GM23338 (cell line): Measurements from ENCODE around the gene DTNB. TPM values are rescaled to one million over a fixed set of nuclear protein-coding genes. Genes with fewer than 3 reads are reported as not detected.
"Not testable (repeated sequence)": the region's sequence is repeated elsewhere in the genome, so short reads cannot be mapped to it uniquely, and the experiment has no call there.

Source experiments
- ATAC-seq: fragments of 200-7000 bp; cut with Tn5 transposase; 3 replicates; pipeline ENCODE4 v1.9.1; 2020
- DNase-seq: peaks from one replicate; pipeline ENCODE4 v3.0.0-alpha.2; 2015; ENCODE audit warnings: low spot score
- H2AFZ ChIP-seq: fragments of 200-600 bp; sonication (generic); 2 replicates; pipeline ENCODE4 v1.8.0; 2016; ENCODE audit warnings: antibody characterized with exemption, mild to moderate bottlenecking, moderate library complexity
- H3F3A ChIP-seq: fragments of 200-600 bp; sonication (generic); replicated peaks from 2 replicates; pipeline ENCODE4 v1.8.0; 2017; ENCODE audit warnings: antibody characterized with exemption, mixed run types, low read depth
- H3K27ac ChIP-seq: fragments of 200-600 bp; sonication (generic); 2 replicates; pipeline ENCODE4 v1.6.1; 2016; ENCODE audit warnings: low read depth
- H3K27me3 ChIP-seq: fragments of 200-600 bp; sonication (generic); 2 replicates; pipeline ENCODE4 v1.8.0; 2016; ENCODE audit warnings: mild to moderate bottlenecking, mixed run types, moderate library complexity; ENCODE audit not compliant: insufficient read depth
- H3K36me3 ChIP-seq: fragments of 200-600 bp; sonication (generic); 2 replicates; pipeline ENCODE4 v1.8.0; 2016; ENCODE audit warnings: mild to moderate bottlenecking; ENCODE audit not compliant: insufficient read depth
- H3K4me1 ChIP-seq: fragments of 200-600 bp; sonication (generic); 2 replicates; pipeline ENCODE4 v1.8.0; 2016; ENCODE audit warnings: mild to moderate bottlenecking, moderate library complexity; ENCODE audit not compliant: insufficient read depth
- H3K4me2 ChIP-seq: fragments of 200-600 bp; sonication (generic); 2 replicates; pipeline ENCODE4 v1.7.1; 2017; ENCODE audit warnings: mixed run types
- H3K4me3 ChIP-seq: fragments of 200-600 bp; sonication (generic); 2 replicates; pipeline ENCODE4 v1.6.1; 2016; ENCODE audit warnings: mixed run types
- H3K79me2 ChIP-seq: fragments of 200-600 bp; sonication (generic); replicated peaks from 2 replicates; pipeline ENCODE4 v1.8.0; 2017; ENCODE audit warnings: mild to moderate bottlenecking; ENCODE audit not compliant: insufficient read depth
- H3K9me2 ChIP-seq: fragments of 200-600 bp; sonication (generic); 2 replicates; pipeline ENCODE4 v1.8.0; 2017; ENCODE audit not compliant: insufficient read depth
- H4K20me1 ChIP-seq: fragments of 200-600 bp; sonication (generic); replicated peaks from 2 replicates; pipeline ENCODE4 v1.8.0; 2017; ENCODE audit warnings: mild to moderate bottlenecking; ENCODE audit not compliant: insufficient read depth
- H3K27ac Mint-ChIP-seq: 2 replicates; pipeline ENCODE4 v1.8.0; 2020; ENCODE audit warnings: inconsistent platforms, mild to moderate bottlenecking, moderate library complexity, mixed read lengths
- H3K27me3 Mint-ChIP-seq: 3 replicates; pipeline ENCODE4 v1.8.0; 2022; ENCODE audit warnings: low read depth, mild to moderate bottlenecking, moderate library complexity, mixed read lengths, inconsistent platforms; ENCODE audit not compliant: insufficient read depth, poor library complexity
- H3K36me3 Mint-ChIP-seq: 3 replicates; pipeline ENCODE4 v1.8.0; 2021; ENCODE audit warnings: low read depth, mild to moderate bottlenecking, inconsistent platforms, moderate library complexity, mixed read lengths
- H3K4me1 Mint-ChIP-seq: 3 replicates; pipeline ENCODE4 v1.8.0; 2020; ENCODE audit warnings: mild to moderate bottlenecking, inconsistent platforms, mixed read lengths
- H3K4me3 Mint-ChIP-seq: 3 replicates; pipeline ENCODE4 v1.8.0; 2021; ENCODE audit warnings: moderate library complexity, mild to moderate bottlenecking, inconsistent platforms, mixed read lengths
- H3K9me3 Mint-ChIP-seq: 3 replicates; pipeline ENCODE4 v1.8.0; 2020; ENCODE audit warnings: moderate library complexity, mild to moderate bottlenecking, inconsistent platforms, mixed read lengths
- EZH2phosphoT487 ChIP-seq: fragments of 200-600 bp; sonication (generic); IDR thresholded peaks from one replicate; pipeline ENCODE4 v1.8.1; 2018; ENCODE audit warnings: antibody characterized with exemption; ENCODE audit not compliant: unreplicated experiment
- NANOG ChIP-seq: IDR thresholded peaks from 2 replicates; pipeline ENCODE4 v1.6.1; 2016; ENCODE audit warnings: antibody characterized with exemption, borderline replicate concordance
- STAT1 ChIP-seq: IDR thresholded peaks from one replicate; pipeline ENCODE4 v1.6.1; 2016; ENCODE audit warnings: antibody characterized with exemption; ENCODE audit not compliant: unreplicated experiment
- polyA plus RNA-seq: library from polyadenylated mRNA; unstranded; fragments of >200 nt; fragmentation: Nextera tagmentation; extraction: Ambion mirVana; gene quantifications from 2 replicates; pipeline ENCODE4 v1.2.1, GENCODE V29; 2016
- total RNA-seq: library from RNA; depleted of rRNA; stranded (reverse); fragments of >200 nt; shearing (Covaris generic); gene quantifications from 2 replicates; pipeline ENCODE4 v1.2.3, GENCODE V29; 2014
- TF ChIP-seq, protein P1 (sequence below), 2 experiments: fragments of 200-600 bp in 1 of 2; sonication (generic) in 1 of 2; conservative IDR thresholded peaks; 2 replicates each; pipeline versions ENCODE4 v1.5.1 to v1.6.1; 2016 to 2017; ENCODE audit warnings: antibody characterized with exemption in 2 of 2, low read depth in 2 of 2, mild to moderate bottlenecking in 2 of 2, moderate library complexity in 1 of 2
- TF ChIP-seq, protein P2 (sequence below): fragments of 250-450 bp; sonication (Bioruptor Pico); IDR thresholded peaks from 2 replicates; pipeline ENCODE4 v1.5.0; 2020; ENCODE audit warnings: mild to moderate bottlenecking, moderate library complexity

DTNB gene
- total and polyA plus RNA-seq, 2 experiments from 2014 or later, result 22.1 to 29.4 TPM

DNA sequence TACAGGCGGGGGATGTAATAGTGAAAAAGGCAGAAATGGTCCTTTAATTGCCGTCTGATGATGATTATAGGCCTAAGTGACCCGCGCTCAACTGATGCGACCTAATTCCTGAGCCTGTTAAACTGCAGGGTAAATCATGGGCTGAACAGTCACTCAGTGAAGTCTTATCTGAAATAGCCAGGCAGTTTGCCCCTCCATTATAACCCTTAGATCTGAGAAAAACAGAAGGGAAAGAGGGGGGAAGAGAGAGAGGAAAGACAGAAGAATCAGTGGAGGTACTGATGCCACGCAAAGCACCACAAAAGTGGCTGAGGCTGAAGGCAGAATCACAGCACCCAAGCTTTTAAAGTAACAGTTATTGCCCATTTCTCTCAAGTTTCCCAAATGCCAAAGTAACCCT, 258.6 kb downstream of the DTNB start:
- H3K9me3 Mint-ChIP-seq, result no peaks in the 10 kb centered on the region
- TF ChIP-seq, protein P1, sequence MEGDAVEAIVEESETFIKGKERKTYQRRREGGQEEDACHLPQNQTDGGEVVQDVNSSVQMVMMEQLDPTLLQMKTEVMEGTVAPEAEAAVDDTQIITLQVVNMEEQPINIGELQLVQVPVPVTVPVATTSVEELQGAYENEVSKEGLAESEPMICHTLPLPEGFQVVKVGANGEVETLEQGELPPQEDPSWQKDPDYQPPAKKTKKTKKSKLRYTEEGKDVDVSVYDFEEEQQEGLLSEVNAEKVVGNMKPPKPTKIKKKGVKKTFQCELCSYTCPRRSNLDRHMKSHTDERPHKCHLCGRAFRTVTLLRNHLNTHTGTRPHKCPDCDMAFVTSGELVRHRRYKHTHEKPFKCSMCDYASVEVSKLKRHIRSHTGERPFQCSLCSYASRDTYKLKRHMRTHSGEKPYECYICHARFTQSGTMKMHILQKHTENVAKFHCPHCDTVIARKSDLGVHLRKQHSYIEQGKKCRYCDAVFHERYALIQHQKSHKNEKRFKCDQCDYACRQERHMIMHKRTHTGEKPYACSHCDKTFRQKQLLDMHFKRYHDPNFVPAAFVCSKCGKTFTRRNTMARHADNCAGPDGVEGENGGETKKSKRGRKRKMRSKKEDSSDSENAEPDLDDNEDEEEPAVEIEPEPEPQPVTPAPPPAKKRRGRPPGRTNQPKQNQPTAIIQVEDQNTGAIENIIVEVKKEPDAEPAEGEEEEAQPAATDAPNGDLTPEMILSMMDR (conservative IDR thresholded peaks at IDR 0.05; ENCODE audit: low read depth in 2 of 2), result no peak
- no peak for TF ChIP-seq STAT1
- TF ChIP-seq, protein P2, sequence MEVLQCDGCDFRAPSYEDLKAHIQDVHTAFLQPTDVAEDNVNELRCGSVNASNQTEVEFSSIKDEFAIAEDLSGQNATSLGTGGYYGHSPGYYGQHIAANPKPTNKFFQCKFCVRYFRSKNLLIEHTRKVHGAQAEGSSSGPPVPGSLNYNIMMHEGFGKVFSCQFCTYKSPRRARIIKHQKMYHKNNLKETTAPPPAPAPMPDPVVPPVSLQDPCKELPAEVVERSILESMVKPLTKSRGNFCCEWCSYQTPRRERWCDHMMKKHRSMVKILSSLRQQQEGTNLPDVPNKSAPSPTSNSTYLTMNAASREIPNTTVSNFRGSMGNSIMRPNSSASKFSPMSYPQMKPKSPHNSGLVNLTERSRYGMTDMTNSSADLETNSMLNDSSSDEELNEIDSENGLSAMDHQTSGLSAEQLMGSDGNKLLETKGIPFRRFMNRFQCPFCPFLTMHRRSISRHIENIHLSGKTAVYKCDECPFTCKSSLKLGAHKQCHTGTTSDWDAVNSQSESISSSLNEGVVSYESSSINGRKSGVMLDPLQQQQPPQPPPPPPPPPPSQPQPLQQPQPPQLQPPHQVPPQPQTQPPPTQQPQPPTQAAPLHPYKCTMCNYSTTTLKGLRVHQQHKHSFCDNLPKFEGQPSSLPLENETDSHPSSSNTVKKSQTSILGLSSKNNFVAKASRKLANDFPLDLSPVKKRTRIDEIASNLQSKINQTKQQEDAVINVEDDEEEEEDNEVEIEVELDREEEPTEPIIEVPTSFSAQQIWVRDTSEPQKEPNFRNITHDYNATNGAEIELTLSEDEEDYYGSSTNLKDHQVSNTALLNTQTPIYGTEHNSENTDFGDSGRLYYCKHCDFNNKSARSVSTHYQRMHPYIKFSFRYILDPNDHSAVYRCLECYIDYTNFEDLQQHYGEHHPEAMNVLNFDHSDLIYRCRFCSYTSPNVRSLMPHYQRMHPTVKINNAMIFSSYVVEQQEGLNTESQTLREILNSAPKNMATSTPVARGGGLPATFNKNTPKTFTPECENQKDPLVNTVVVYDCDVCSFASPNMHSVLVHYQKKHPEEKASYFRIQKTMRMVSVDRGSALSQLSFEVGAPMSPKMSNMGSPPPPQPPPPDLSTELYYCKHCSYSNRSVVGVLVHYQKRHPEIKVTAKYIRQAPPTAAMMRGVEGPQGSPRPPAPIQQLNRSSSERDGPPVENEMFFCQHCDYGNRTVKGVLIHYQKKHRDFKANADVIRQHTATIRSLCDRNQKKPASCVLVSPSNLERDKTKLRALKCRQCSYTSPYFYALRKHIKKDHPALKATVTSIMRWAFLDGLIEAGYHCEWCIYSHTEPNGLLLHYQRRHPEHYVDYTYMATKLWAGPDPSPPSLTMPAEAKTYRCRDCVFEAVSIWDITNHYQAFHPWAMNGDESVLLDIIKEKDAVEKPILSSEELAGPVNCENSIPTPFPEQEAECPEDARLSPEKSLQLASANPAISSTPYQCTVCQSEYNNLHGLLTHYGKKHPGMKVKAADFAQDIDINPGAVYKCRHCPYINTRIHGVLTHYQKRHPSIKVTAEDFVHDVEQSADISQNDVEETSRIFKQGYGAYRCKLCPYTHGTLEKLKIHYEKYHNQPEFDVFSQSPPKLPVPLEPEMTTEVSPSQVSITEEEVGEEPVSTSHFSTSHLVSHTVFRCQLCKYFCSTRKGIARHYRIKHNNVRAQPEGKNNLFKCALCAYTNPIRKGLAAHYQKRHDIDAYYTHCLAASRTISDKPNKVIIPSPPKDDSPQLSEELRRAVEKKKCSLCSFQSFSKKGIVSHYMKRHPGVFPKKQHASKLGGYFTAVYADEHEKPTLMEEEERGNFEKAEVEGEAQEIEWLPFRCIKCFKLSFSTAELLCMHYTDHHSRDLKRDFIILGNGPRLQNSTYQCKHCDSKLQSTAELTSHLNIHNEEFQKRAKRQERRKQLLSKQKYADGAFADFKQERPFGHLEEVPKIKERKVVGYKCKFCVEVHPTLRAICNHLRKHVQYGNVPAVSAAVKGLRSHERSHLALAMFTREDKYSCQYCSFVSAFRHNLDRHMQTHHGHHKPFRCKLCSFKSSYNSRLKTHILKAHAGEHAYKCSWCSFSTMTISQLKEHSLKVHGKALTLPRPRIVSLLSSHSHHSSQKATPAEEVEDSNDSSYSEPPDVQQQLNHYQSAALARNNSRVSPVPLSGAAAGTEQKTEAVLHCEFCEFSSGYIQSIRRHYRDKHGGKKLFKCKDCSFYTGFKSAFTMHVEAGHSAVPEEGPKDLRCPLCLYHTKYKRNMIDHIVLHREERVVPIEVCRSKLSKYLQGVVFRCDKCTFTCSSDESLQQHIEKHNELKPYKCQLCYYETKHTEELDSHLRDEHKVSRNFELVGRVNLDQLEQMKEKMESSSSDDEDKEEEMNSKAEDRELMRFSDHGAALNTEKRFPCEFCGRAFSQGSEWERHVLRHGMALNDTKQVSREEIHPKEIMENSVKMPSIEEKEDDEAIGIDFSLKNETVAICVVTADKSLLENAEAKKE (CRISPR knock-in tag), result no peak
- no peak for TF ChIP-seq EZH2phosphoT487
- TF ChIP-seq NANOG, result no peak
- H3K4me3 Mint-ChIP-seq, result no peak overlapping the region
- no peak for ATAC-seq
- no peaks in the 10 kb centered on the region for H4K20me1 ChIP-seq
- no peak overlapping the region for H2AFZ ChIP-seq
- H3K4me2 ChIP-seq, result no peak overlapping the region
- H3F3A ChIP-seq, result no peaks in the 10 kb centered on the region
- no peaks in the 10 kb centered on the region for H3K27me3 ChIP-seq
- H3K9me2 ChIP-seq, result no peaks in the 10 kb centered on the region
- DNase-seq, result no peak
- H3K27ac Mint-ChIP-seq, result no peak overlapping the region
- peaks cover 17% of the 10 kb centered on the region for H3K36me3 Mint-ChIP-seq
- no peaks in the 10 kb centered on the region for H3K4me1 ChIP-seq
- no peaks in the 10 kb centered on the region; the same call in 1 of the 2 replicates for H3K36me3 ChIP-seq
- H3K27me3 Mint-ChIP-seq, result no peaks in the 10 kb centered on the region
- no peak overlapping the region for H3K27ac ChIP-seq
- no peaks in the 10 kb centered on the region for H3K79me2 ChIP-seq
- peaks cover 11% of the 10 kb centered on the region for H3K4me1 Mint-ChIP-seq
- H3K4me3 ChIP-seq, result no peak overlapping the region

DNA sequence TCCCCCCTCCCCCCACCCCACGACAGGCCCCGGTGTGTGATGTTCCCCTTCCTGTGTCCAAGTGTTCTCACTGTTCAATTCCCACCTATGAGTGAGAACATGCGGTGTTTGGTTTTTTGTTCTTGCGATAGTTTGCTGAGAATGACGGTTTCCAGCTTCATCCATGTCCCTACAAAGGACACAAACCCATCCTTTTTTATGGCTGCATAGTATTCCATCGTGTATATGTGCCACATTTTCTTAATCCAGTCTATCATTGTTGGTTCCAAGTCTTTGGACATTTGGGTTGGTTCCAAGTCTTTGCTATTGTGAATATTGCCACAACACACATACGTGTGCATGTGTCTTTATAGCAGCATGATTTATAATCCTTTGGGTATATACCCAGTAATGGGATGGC, 260.0 kb downstream of the DTNB start:
- peaks cover 17% of the 10 kb centered on the region for H3K36me3 Mint-ChIP-seq
- ATAC-seq, DNase-seq, H3K9me2 ChIP-seq, H3K4me3 ChIP-seq, H3K4me3 Mint-ChIP-seq, H3K79me2 ChIP-seq, H3K27me3 Mint-ChIP-seq, H3K4me1 Mint-ChIP-seq, H3K27ac ChIP-seq, H3K27ac Mint-ChIP-seq, H3K4me1 ChIP-seq, H3F3A ChIP-seq, H3K4me2 ChIP-seq, H2AFZ ChIP-seq, H4K20me1 ChIP-seq, H3K27me3 ChIP-seq, H3K9me3 Mint-ChIP-seq, H3K36me3 ChIP-seq: not testable (repeated sequence)
